PC-9 (cell line): ENCODE data around the gene KCNJ6. TPM values are rescaled to one million over a fixed set of nuclear protein-coding genes. Genes with fewer than 3 reads are reported as not detected.

ENCODE experiments used
- BruUV-seq: library from RNA; stranded (reverse); fragments of 400-500 nt; replicated peaks from 2 replicates; lab custom pipeline; 2021; lab: Mats Ljungman, UMichigan
- CTCF ChIA-PET: fragments of 300-600 bp; sonication (Branson Sonifier 250); formaldehyde crosslinking; loops from one replicate; lab custom pipeline; 2022; ENCODE audit warnings: antibody characterized with exemption; lab: Charles Lee
- POLR2A ChIA-PET: fragments of 300-600 bp; sonication (Branson Sonifier 250); formaldehyde crosslinking; loops from one replicate; lab custom pipeline; 2022; ENCODE audit warnings: antibody characterized with exemption; ENCODE audit not compliant: unreplicated experiment; lab: Charles Lee
- DNase-seq, 2 experiments: peaks; one replicate each; pipeline versions ENCODE4 v3.0.0 to v3.0.0-alpha.2; 2015 to 2022; ENCODE audit warnings: mixed read lengths in 1 of 2
- H2AFZ ChIP-seq: fragments of 200-600 bp; sonication (generic); 2 replicates; pipeline ENCODE4 v1.8.1; 2017; ENCODE audit warnings: antibody characterized with exemption
- H3F3A ChIP-seq: fragments of 200-600 bp; sonication (generic); 2 replicates; pipeline ENCODE4 v1.8.1; 2017; ENCODE audit warnings: antibody characterized with exemption, mild to moderate bottlenecking, low read depth; ENCODE audit not compliant: insufficient read depth
- H3K27ac ChIP-seq: fragments of 200-600 bp; sonication (generic); 2 replicates; pipeline ENCODE4 v1.6.1; 2016; ENCODE audit warnings: mixed run types
- H3K27me3 ChIP-seq: fragments of 200-600 bp; sonication (generic); 2 replicates; pipeline ENCODE4 v1.6.1; 2016; ENCODE audit warnings: low read depth, mixed run types; ENCODE audit not compliant: insufficient read depth
- H3K36me3 ChIP-seq: fragments of 200-600 bp; sonication (generic); 2 replicates; pipeline ENCODE4 v1.6.1; 2016; ENCODE audit warnings: low read depth, mixed run types
- H3K4me1 ChIP-seq: fragments of 200-600 bp; sonication (generic); replicated peaks from 2 replicates; pipeline ENCODE4 v1.6.1; 2016; ENCODE audit warnings: mixed run types; ENCODE audit not compliant: insufficient read depth
- H3K4me2 ChIP-seq: fragments of 200-600 bp; sonication (generic); 2 replicates; pipeline ENCODE4 v1.6.1; 2017; ENCODE audit warnings: mixed run types
- H3K4me3 ChIP-seq: fragments of 200-600 bp; sonication (generic); 2 replicates; pipeline ENCODE4 v1.6.1; 2016; ENCODE audit warnings: mixed run types
- H3K79me2 ChIP-seq: fragments of 200-600 bp; sonication (generic); 2 replicates; pipeline ENCODE4 v1.6.1; 2017; ENCODE audit warnings: low read depth, mixed run types
- H3K9me2 ChIP-seq: fragments of 200-600 bp; sonication (generic); 2 replicates; pipeline ENCODE4 v1.8.1; 2017; ENCODE audit warnings: mild to moderate bottlenecking; ENCODE audit not compliant: insufficient read depth
- H3K9me3 ChIP-seq: fragments of 200-600 bp; sonication (generic); 2 replicates; pipeline ENCODE4 v1.8.1; 2016; ENCODE audit warnings: low read depth; ENCODE audit not compliant: insufficient read depth
- H4K20me1 ChIP-seq: fragments of 200-600 bp; sonication (generic); 2 replicates; pipeline ENCODE4 v1.8.1; 2017; ENCODE audit not compliant: insufficient read depth
- CTCF ChIP-seq: fragments of 200-600 bp; sonication (generic); conservative IDR thresholded peaks from 2 replicates; pipeline ENCODE4 v1.6.1; 2017; ENCODE audit warnings: mixed run types, antibody characterized with exemption, mild to moderate bottlenecking, moderate library complexity
- EZH2 ChIP-seq: fragments of 200-600 bp; sonication (generic); IDR thresholded peaks from 2 replicates; pipeline ENCODE4 v1.8.0; 2017; ENCODE audit warnings: antibody characterized with exemption, low read depth
- intact Hi-C: fragments of 100-400 bp; cut with micrococcal nuclease; formaldehyde crosslinking; loops from one replicate; pipeline ENCODE4 v1.10.0; 2022; ENCODE audit not compliant: unreplicated experiment
- total RNA-seq: library from RNA; stranded (reverse); gene quantifications from 2 replicates; pipeline ENCODE4 v1.2.3, GENCODE V29; 2021

Gene KCNJ6
- total RNA-seq, 1 experiment from 2014 or later: not detected

- TF ChIP-seq CTCF (no peak), EZH2 (no peak)
- H3K4me2 ChIP-seq: no peak overlapping the region
- H3K27ac ChIP-seq: no peak overlapping the region
- ChIA-PET POLR2A (no interaction called here), CTCF (no interaction called here)
- intact Hi-C loops: no loop called here
- H3K4me1 ChIP-seq: no peaks in the 10 kb centered on the region
- no peaks in the 10 kb centered on the region for H3K9me2 ChIP-seq
- no TSS peak for BruUV-seq
- no peak for DNase-seq
- no peak overlapping the region for H3K4me3 ChIP-seq
- H3K36me3 ChIP-seq: no peaks in the 10 kb centered on the region
- 0 out of 2 replicates have a peak, but pooled peaks cover 3% of the 10 kb centered on the region for H3K27me3 ChIP-seq
- H3F3A ChIP-seq: no peaks in the 10 kb centered on the region
- H3K79me2 ChIP-seq: no peaks in the 10 kb centered on the region
- H3K9me3 ChIP-seq: no peaks in the 10 kb centered on the region
- no peaks in the 10 kb centered on the region for H4K20me1 ChIP-seq
- H2AFZ ChIP-seq: no peak overlapping the region
Measured at GRCh38 chr21:37696936-37697335, 219.3 kb downstream of the KCNJ6 start.

- BruUV-seq: no TSS peak
- POLR2A ChIA-PET: no interaction called here
Measured at GRCh38 chr21:37695111-37695510, 221.1 kb downstream of the KCNJ6 start.

GRCh38 chr21:37688952-37689659 is 227.2 kb downstream of the KCNJ6 start:
- H3K9me2 ChIP-seq: no peaks in the 10 kb centered on the region
- POLR2A ChIA-PET: no interaction called here
- no peak overlapping the region for H3K27ac ChIP-seq
- H3K4me3 ChIP-seq: no peak overlapping the region
- TF ChIP-seq CTCF (no peak), EZH2 (no peak)
- H3K9me3 ChIP-seq: no peaks in the 10 kb centered on the region
- H4K20me1 ChIP-seq: no peaks in the 10 kb centered on the region
- H3K27me3 ChIP-seq: 0 out of 2 replicates have a peak, but pooled peaks cover 4% of the 10 kb centered on the region
- no peaks in the 10 kb centered on the region for H3K36me3 ChIP-seq
- no peaks in the 10 kb centered on the region for H3K79me2 ChIP-seq
- H2AFZ ChIP-seq: no peak overlapping the region
- no peaks in the 10 kb centered on the region for H3F3A ChIP-seq
- no peaks in the 10 kb centered on the region for H3K4me1 ChIP-seq
- BruUV-seq: no TSS peak
- intact Hi-C loops: no loop called here
- no peak overlapping the region for H3K4me2 ChIP-seq
- no peak for DNase-seq
- CTCF ChIA-PET: no interaction called here

More at GRCh38 chr21:37695111-37695510, 221.1 kb downstream of the KCNJ6 start:
- Histone ChIP-seq H3K4me2 (no peak overlapping the region), H3F3A (no peaks in the 10 kb centered on the region), H3K27me3 (0 out of 2 replicates have a peak, but pooled peaks cover 7% of the 10 kb centered on the region), H3K36me3 (no peaks in the 10 kb centered on the region), H3K9me2 (no peaks in the 10 kb centered on the region), H2AFZ (no peak overlapping the region), H3K4me1 (no peaks in the 10 kb centered on the region), H3K79me2 (no peaks in the 10 kb centered on the region), H3K4me3 (no peak overlapping the region), H3K27ac (no peak overlapping the region), H4K20me1 (no peaks in the 10 kb centered on the region), H3K9me3 (no peaks in the 10 kb centered on the region)
- no peak for TF ChIP-seq EZH2
- TF ChIP-seq CTCF: no peak
- DNase-seq: no peak
- intact Hi-C loops: no loop called here
- CTCF ChIA-PET: no interaction called here
